Trophoblast cell (in vitro differentiated cells and primary cell): ENCODE measurements around the gene RAB8A.

Experiments used
- DNase-seq, 2 donors: peaks; one replicate each; pipeline ENCODE4 v3.0.0-alpha.2; 2016
- H2AFZ ChIP-seq: 2 replicates; pipeline ENCODE4 v1.6.1; 2013; ENCODE audit warnings: low read length, moderate library complexity, mild to moderate bottlenecking; ENCODE audit not compliant: insufficient read depth, poor library complexity
- H2AK5ac ChIP-seq: 2 replicates; pipeline ENCODE4 v1.6.1; 2013; ENCODE audit warnings: mild to moderate bottlenecking, low read length
- H2BK120ac ChIP-seq: 2 replicates; pipeline ENCODE4 v1.6.1; 2013; ENCODE audit warnings: low read length, mild to moderate bottlenecking, moderate library complexity; ENCODE audit not compliant: insufficient read depth, poor library complexity
- H2BK12ac ChIP-seq: 2 replicates; pipeline ENCODE4 v1.6.1; 2013; ENCODE audit warnings: mild to moderate bottlenecking, low read length, moderate library complexity
- H2BK5ac ChIP-seq: 2 replicates; pipeline ENCODE4 v1.6.1; 2013; ENCODE audit warnings: low read length, low read depth, moderate library complexity, mild to moderate bottlenecking; ENCODE audit not compliant: poor library complexity
- H3K14ac ChIP-seq: 2 replicates; pipeline ENCODE4 v1.6.1; 2013; ENCODE audit warnings: mild to moderate bottlenecking, low read length
- H3K18ac ChIP-seq: 2 replicates; pipeline ENCODE4 v1.6.1; 2013; ENCODE audit warnings: mild to moderate bottlenecking, low read length
- H3K23ac ChIP-seq: 2 replicates; pipeline ENCODE4 v1.6.1; 2013; ENCODE audit warnings: low read length
- H3K27ac ChIP-seq: 2 replicates; pipeline ENCODE4 v1.5.1; 2013; ENCODE audit warnings: low read depth, mild to moderate bottlenecking, inconsistent platforms, low read length, moderate library complexity
- H3K27me3 ChIP-seq: 2 replicates; pipeline ENCODE4 v1.6.1; 2013; ENCODE audit warnings: inconsistent platforms, mild to moderate bottlenecking, low read length, moderate library complexity; ENCODE audit not compliant: insufficient read depth
- H3K36me3 ChIP-seq, 2 experiments: 1 replicate in 1 of 2; 2 replicates in 1 of 2; pipeline ENCODE4 v1.6.1; 2013; ENCODE audit warnings: low read length in 2 of 2, mild to moderate bottlenecking in 2 of 2, moderate library complexity in 1 of 2; ENCODE audit not compliant: insufficient read depth in 2 of 2, control insufficient read depth in 1 of 2
- H3K4ac ChIP-seq: 2 replicates; pipeline ENCODE4 v1.6.1; 2013; ENCODE audit warnings: low read depth, mild to moderate bottlenecking, low read length, moderate library complexity
- H3K4me1 ChIP-seq, 2 experiments: 1 replicate in 1 of 2; 2 replicates in 1 of 2; pipeline ENCODE4 v1.6.1; 2013; ENCODE audit warnings: low read length in 2 of 2, mild to moderate bottlenecking in 2 of 2, moderate library complexity in 1 of 2; ENCODE audit not compliant: insufficient read depth in 2 of 2, control insufficient read depth in 1 of 2
- H3K4me2 ChIP-seq: 2 replicates; pipeline ENCODE4 v1.6.1; 2013; ENCODE audit warnings: inconsistent platforms, mild to moderate bottlenecking, low read length, moderate library complexity
- H3K4me3 ChIP-seq: 2 replicates; pipeline ENCODE4 v1.5.1; 2013; ENCODE audit warnings: mild to moderate bottlenecking, low read depth, low read length, inconsistent platforms
- H3K79me1 ChIP-seq: one replicate; pipeline ENCODE4 v1.6.1; 2013; ENCODE audit warnings: low read length
- H3K79me2 ChIP-seq: 2 replicates; pipeline ENCODE4 v1.6.1; 2013; ENCODE audit warnings: low read length, mild to moderate bottlenecking; ENCODE audit not compliant: control insufficient read depth, insufficient read depth, poor library complexity
- H3K9ac ChIP-seq: 2 replicates; pipeline ENCODE4 v1.6.1; 2013; ENCODE audit warnings: mild to moderate bottlenecking, low read length
- H3K9me3 ChIP-seq: 2 replicates; pipeline ENCODE4 v1.6.1; 2013; ENCODE audit warnings: low read depth, mild to moderate bottlenecking, control low read depth, inconsistent platforms, low read length; ENCODE audit not compliant: insufficient read depth
- H4K12ac ChIP-seq: 2 replicates; pipeline ENCODE4 v1.6.1; 2013; ENCODE audit warnings: low read depth, mild to moderate bottlenecking, low read length, moderate library complexity
- H4K8ac ChIP-seq: 2 replicates; pipeline ENCODE4 v1.6.1; 2013; ENCODE audit warnings: low read depth, mild to moderate bottlenecking, low read length, moderate library complexity
- H4K91ac ChIP-seq: one replicate; pipeline ENCODE4 v1.6.1; 2013; ENCODE audit warnings: low read depth, mild to moderate bottlenecking, low read length, moderate library complexity
- WGBS: extraction: QIAGEN DNeasy Blood & Tissue Kit; methylation state at CpG from one replicate; pipeline ENCODE4 v1.1.7; 2013; ENCODE audit warnings: missing lambda C conversion rate; ENCODE audit not compliant: insufficient read length, insufficient coverage; ENCODE audit errors: extremely low coverage; 5-methylcytosine and 5-hydroxymethylcytosine counted together

The RAB8A gene

GRCh38 chr19:16134510-16134909 lies 22.8 kb downstream of the RAB8A start:
- Histone ChIP-seq H3K79me2 (no peaks in the 10 kb centered on the region), H3K36me3 (peaks cover 41 to 44% of the 10 kb centered on the region in 2 experiments), H3K4ac (no peak overlapping the region), H2AK5ac (no peak overlapping the region), H3K23ac (no peak overlapping the region), H3K9ac (no peak overlapping the region), H3K4me3 (no peak overlapping the region), H2BK5ac (no peak overlapping the region), H3K14ac (no peak overlapping the region), H3K4me2 (no peak overlapping the region), H4K91ac (no peak overlapping the region), H3K18ac (no peak overlapping the region), H3K9me3 (no peaks in the 10 kb centered on the region), H4K12ac (no peak overlapping the region), H3K27me3 (no peaks in the 10 kb centered on the region), H2BK12ac (no peak overlapping the region), H2BK120ac (no peak overlapping the region), H3K79me1 (no peaks in the 10 kb centered on the region), H4K8ac (no peak overlapping the region), H2AFZ (no peak overlapping the region), H3K4me1 (no peaks in the 10 kb centered on the region), H3K27ac (no peak overlapping the region)
- no peak for DNase-seq
- WGBS = no CpG with 5 or more reads among the region's 7 CpGs

- H3K79me2 ChIP-seq = no peaks in the 10 kb centered on the region
- no peaks in the 10 kb centered on the region for H3K79me1 ChIP-seq
- no peak overlapping the region for H3K4me2 ChIP-seq
- no peak overlapping the region for H3K4ac ChIP-seq
- no peak overlapping the region for H3K27ac ChIP-seq
- H3K9me3 ChIP-seq = no peaks in the 10 kb centered on the region
- H2BK120ac ChIP-seq = no peak overlapping the region
- no peaks in the 10 kb centered on the region for H3K27me3 ChIP-seq
- H3K9ac ChIP-seq = peak overlapping the region; percentile 1
- H4K8ac ChIP-seq = no peak overlapping the region
- no peak overlapping the region for H4K91ac ChIP-seq
- no CpG with 5 or more reads among the region's 4 CpGs for WGBS
- H2AK5ac ChIP-seq = no peak overlapping the region
- no peak overlapping the region for H2AFZ ChIP-seq
- no peak overlapping the region for H2BK5ac ChIP-seq
- H3K36me3 ChIP-seq = peaks cover 32 to 36% of the 10 kb centered on the region in 2 experiments
- DNase-seq = no peak
- no peaks in the 10 kb centered on the region for H3K4me1 ChIP-seq
- H3K23ac ChIP-seq = no peak overlapping the region
- no peak overlapping the region for H3K4me3 ChIP-seq
- no peak overlapping the region for H3K18ac ChIP-seq
- H4K12ac ChIP-seq = no peak overlapping the region
- no peak overlapping the region for H3K14ac ChIP-seq
- no peak overlapping the region for H2BK12ac ChIP-seq
Observed at GRCh38 chr19:16135430-16136127, 23.9 kb downstream of the RAB8A start.

- H4K91ac ChIP-seq = no peak overlapping the region
- no peaks in the 10 kb centered on the region for H3K4me1 ChIP-seq
- H3K4me2 ChIP-seq = no peak overlapping the region
- no peak overlapping the region for H2BK5ac ChIP-seq
- no peak for DNase-seq
- no peaks in the 10 kb centered on the region for H3K79me1 ChIP-seq
- H2AFZ ChIP-seq = no peak overlapping the region
- no peak overlapping the region for H3K4ac ChIP-seq
- no peaks in the 10 kb centered on the region for H3K9me3 ChIP-seq
- H3K23ac ChIP-seq = no peak overlapping the region
- H3K18ac ChIP-seq = no peak overlapping the region
- H3K27ac ChIP-seq = no peak overlapping the region
- H2BK12ac ChIP-seq = no peak overlapping the region
- H2AK5ac ChIP-seq = no peak overlapping the region
- H3K4me3 ChIP-seq = no peak overlapping the region
- WGBS = no CpG with 5 or more reads among the region's 16 CpGs
- H3K79me2 ChIP-seq = no peaks in the 10 kb centered on the region
- no peak overlapping the region for H3K9ac ChIP-seq
- no peak overlapping the region for H2BK120ac ChIP-seq
- no peaks in the 10 kb centered on the region for H3K27me3 ChIP-seq
- no peak overlapping the region for H4K8ac ChIP-seq
- no peak overlapping the region for H4K12ac ChIP-seq
- peaks cover 29 to 32% of the 10 kb centered on the region in 2 experiments for H3K36me3 ChIP-seq
- no peak overlapping the region for H3K14ac ChIP-seq
Observed at GRCh38 chr19:16136185-16136999, 24.7 kb downstream of the RAB8A start.

GRCh38 chr19:16139752-16140151 lies 28.1 kb downstream of the RAB8A start:
- WGBS = no CpG with 5 or more reads among the region's 13 CpGs
- Histone ChIP-seq H2BK5ac (no peak overlapping the region), H3K4me2 (no peak overlapping the region), H3K9me3 (no peaks in the 10 kb centered on the region), H3K36me3 (no peaks in the 10 kb centered on the region), H4K91ac (no peak overlapping the region), H3K9ac (no peak overlapping the region), H3K27ac (no peak overlapping the region), H3K4ac (no peak overlapping the region), H2AFZ (no peak overlapping the region), H3K79me2 (no peaks in the 10 kb centered on the region), H3K23ac (no peak overlapping the region), H2AK5ac (no peak overlapping the region), H4K12ac (no peak overlapping the region), H3K27me3 (no peaks in the 10 kb centered on the region), H4K8ac (no peak overlapping the region), H3K79me1 (no peaks in the 10 kb centered on the region), H2BK120ac (no peak overlapping the region), H3K4me3 (peak overlapping the region; percentile 20), H3K4me1 (peaks cover 4 to 7% of the 10 kb centered on the region in 2 experiments), H2BK12ac (no peak overlapping the region), H3K14ac (no peak overlapping the region), H3K18ac (no peak overlapping the region)
- no peak for DNase-seq
